HG03432 (cell line): Measurements from ENCODE around the gene GRK5.

Source experiments
- ATAC-seq: cut with Tn5 transposase; IDR thresholded peaks from one replicate; pipeline ENCODE4 v1.9.1; 2021; ENCODE audit warnings: mild to moderate bottlenecking, moderate library complexity; ENCODE audit not compliant: unreplicated experiment

GRK5 gene

DNA sequence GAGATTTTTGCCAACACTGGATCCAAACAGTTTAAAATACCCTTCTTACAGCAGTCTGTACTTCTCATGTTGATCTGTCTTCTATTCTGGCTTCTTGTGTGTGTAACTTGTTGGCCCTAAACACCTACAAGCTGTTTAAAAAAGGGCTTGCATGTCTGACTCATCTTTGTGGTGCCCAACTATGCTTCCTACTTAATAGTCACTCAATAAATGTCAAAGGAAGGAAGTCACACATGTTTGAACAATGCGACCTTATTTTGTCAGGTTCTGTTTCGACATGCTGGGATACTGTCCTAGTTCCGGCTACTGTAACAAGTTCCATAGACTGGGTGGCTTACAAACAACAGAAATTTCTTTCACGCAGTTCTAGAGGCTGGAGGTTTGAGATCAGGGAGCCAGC is 9.4 kb upstream of the GRK5 start:
- ATAC-seq: no peak

DNA sequence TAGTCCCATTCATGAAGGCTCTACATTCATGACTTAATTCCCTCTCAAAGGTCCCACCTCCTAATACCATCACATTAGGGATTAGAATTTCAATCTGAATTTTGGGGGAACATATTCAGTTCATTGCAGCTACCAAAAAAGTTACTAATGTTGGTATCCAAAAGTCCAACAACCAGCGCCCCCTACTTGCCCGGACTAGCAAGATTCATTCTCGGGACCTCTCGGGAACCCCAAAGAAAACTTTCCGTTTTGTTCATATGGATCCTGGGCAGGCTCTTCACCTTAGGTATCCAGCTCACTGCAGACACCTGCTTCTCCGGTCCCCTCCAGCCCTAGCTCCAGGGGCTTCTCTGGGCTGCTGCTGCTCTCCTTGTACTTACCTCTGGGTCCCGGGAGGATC is 8.9 kb upstream of the GRK5 start:
- no peak for ATAC-seq

GRCh38 chr10:119199231-119199992 is 8.0 kb upstream of the GRK5 start:
- peak; percentile 70 for ATAC-seq

- ATAC-seq: no peak
Observed at GRCh38 chr10:119201233-119201632, 6.1 kb upstream of the GRK5 start.

DNA sequence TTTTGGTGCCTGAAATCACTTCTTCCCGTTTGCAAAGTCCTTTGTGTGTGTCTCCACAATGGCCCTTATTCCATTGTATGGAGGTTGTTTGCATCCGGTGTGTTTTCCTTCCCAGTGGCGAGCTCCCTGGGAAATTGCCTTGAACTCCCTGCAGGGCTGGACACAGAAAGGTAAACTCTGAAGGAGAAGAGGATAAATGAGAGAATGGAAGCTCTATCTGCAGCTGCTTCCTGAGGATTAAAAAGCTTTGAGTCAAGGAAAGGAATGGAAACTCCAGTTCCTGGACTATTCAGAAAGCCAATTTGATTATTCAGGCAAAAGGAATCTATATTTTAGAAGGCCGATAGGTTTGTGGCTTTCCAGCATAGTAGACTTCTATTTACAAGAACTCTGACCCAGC is 4.4 kb upstream of the GRK5 start:
- no peak for ATAC-seq

GRCh38 chr10:119205894-119206602 is 1.3 kb upstream of the GRK5 start:
- ATAC-seq: peak; percentile 23

DNA sequence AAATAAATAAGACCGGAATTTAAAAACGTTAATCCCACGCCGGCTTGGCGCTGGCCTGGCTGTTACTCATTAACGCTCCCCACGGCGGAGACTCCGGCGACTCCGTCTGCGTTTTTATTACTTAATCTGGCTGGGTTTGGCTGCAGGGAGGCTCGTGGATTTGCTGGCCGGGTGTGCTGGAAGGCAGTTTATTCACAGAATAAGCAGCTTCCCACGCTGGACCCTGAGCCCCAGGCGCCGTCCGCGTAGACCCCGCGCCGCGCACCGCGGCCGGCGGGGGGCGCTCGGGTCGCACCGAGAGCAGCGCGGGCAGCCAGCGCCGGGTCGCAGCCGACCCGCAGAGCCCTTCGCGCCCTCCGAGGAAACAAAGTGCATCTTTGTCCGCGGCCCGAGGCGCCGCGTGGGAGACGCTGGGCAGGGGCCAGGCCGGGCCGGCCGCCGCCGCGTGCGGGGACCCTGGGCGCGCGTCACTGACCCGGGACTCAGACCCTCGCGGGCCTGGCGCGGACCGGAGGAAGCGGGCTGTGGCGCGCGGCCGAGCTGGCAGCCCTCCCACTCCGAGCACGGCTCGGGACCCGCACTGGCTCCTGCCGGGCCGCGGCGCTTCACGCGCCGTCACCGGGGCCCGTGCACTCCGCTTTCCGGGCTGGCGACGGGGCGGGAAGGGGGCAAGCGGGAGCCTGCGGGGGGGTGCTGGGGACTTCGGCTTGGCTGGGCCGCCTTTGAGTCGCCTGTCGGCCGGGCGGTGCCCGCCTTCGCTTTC is 587 bp upstream of the GRK5 start:
- peak; percentile 68 for ATAC-seq

GRCh38 chr10:119207713-119208552 is 562 bp downstream of the GRK5 start:
- ATAC-seq: peak; percentile 5

- ATAC-seq: no peak
Observed at GRCh38 chr10:119208553-119208940, 1.2 kb downstream of the GRK5 start.

GRCh38 chr10:119209035-119209735 is 1.8 kb downstream of the GRK5 start:
- no peak for ATAC-seq

DNA sequence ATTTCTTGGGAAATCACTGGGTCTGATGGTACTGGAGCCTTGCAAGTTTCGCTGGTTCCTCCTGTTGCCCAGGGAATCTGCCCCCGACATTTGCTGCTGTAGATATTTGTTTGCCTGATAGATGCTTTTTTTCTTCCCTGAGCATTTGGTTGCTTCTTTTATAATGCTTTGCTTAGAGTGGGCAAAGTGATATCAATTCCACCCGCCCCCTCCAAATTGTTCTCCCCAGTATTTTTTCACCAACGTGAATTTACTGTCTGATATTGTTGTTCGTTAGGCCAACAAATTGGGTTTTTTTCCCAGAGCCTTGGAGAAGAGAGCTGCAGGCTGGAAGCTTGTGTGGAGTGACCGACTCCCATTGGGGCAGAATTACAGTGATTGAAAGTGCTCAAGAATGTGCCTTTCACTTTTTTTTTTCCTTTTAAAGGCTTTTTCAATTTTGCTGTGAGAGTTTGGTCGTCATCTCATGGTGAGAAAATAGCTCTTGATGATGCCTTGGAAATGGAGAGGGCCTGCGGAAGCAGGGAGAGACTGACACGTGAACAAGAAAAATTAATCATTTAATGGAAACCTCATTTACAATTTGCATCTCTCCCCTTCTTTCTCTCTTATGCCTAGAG is 2.5 kb downstream of the GRK5 start:
- no peak for ATAC-seq

GRCh38 chr10:119210633-119211032 is 3.3 kb downstream of the GRK5 start:
- no peak for ATAC-seq

DNA sequence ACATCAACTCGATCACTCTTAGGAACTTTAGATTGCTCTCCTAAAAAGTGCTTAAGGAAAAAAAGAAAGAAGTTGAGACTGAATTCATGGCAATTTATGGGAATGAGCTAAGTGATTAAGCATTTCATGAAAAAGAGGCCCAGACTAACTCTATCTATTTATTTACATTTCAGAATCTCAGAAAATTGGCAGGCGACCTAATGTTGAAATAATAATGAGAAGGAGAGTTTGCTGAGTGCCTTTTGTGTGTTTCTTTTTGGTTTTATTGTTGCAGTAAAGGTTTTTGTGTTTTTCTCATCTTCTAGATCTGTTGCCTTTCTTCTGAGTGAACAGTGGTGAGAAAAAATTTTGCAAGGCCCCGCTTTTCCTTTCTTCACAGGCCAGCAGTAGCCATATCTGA is 3.8 kb downstream of the GRK5 start:
- ATAC-seq: no peak

GRCh38 chr10:119211625-119212441 is 4.5 kb downstream of the GRK5 start:
- ATAC-seq: no peak

DNA sequence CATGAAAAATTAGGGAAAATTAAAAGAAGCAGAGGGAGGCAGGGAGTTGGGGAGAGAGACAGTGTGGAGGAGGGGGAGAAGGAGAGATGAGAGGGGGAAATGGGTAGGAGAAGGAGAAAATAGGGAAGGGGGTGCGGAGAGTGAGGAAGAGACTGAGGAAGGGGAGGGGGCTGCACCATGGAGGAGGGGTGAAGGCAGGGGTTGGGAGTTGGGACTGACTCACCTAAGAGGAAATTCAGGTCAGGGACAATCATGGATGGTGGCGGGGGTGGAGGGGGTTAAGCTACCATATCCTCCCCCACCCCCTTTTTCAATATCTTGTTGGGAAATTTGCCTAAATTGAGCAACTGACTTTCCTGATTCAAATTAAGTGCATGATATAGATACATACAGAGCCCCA is 8.0 kb downstream of the GRK5 start:
- ATAC-seq: no peak

- no peak for ATAC-seq
Observed at GRCh38 chr10:119216127-119216526, 8.8 kb downstream of the GRK5 start.

DNA sequence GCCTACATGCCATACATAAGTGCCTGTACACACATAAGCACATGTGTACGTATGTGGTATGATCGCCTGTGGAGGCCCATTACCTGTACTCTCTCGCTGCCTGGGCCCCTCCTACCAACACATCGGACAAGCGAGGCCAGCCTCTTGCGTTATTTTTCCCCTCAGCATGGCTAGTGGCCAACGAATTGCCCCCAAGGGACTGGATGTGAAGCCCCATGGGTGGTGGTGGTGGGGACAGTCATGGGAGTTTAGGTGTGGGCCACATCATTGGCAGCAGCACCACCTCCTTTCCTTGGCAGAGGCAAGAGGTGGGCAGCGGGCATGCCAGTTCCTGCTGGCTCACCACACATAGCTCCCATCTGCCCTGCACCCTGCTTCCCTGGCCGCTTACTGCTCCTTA is 10.0 kb downstream of the GRK5 start:
- ATAC-seq: no peak

DNA sequence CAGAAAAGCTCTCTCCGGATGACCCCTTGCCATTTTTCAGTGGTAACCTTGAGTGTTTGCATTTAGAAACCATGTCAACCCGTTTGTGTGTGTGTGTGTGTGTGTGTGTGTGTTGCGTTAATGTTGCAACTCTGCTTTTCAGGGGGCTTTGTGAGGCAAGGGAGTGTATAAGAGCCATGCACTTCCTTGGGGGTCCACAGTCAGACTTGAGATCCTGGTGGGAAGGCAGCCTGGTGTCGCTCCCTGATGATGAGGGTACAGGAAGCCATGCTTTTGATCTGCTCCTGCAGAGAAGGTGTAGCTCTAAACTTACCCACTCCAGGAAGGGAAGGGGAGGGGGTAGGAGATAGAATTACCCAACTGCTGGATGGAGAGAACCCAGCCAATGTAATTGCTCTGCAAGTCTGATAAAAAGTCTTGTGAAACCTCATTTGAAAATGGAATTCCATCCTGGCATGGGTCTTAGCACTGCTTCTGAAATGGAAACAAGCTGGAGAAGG is 10.7 kb downstream of the GRK5 start:
- ATAC-seq: no peak

- ATAC-seq: no peak
Observed at GRCh38 chr10:119219871-119220270, 12.5 kb downstream of the GRK5 start.
